HCT116 (cell line): Measurements from ENCODE around the gene ILF2. TPM values are rescaled to one million over a fixed set of nuclear protein-coding genes. Genes with fewer than 3 reads are reported as not detected.

Experiments
- ATAC-seq: fragments of 200-7000 bp; cut with Tn5 transposase; 2 replicates; pipeline ENCODE4 v1.9.1; 2020; ENCODE audit warnings: mild to moderate bottlenecking, moderate library complexity
- BruUV-seq: library from RNA; stranded (reverse); fragments of 400-500 nt; replicated peaks from 2 replicates; lab custom pipeline; 2021; lab: Mats Ljungman, UMichigan
- CTCF ChIA-PET: fragments of 300-600 bp; sonication (Branson Sonifier 250); formaldehyde crosslinking; loops from one replicate; lab custom pipeline; 2021; ENCODE audit warnings: antibody characterized with exemption; lab: Charles Lee
- POLR2A ChIA-PET: fragments of 300-600, 350-600 bp; sonication (Branson Sonifier 250); formaldehyde crosslinking; loops from one replicate; lab custom pipeline; 2021; ENCODE audit warnings: antibody characterized with exemption; lab: Charles Lee
- RAD21 ChIA-PET, 2 experiments: fragments of 300-600 bp; sonication (Branson Sonifier 250); formaldehyde crosslinking; loops; one replicate each; lab custom pipeline; 2023; ENCODE audit warnings: low total read pairs in 2 of 2; ENCODE audit not compliant: uncharacterized antibody in 2 of 2, unreplicated experiment in 2 of 2, low non-redundant PET in 1 of 2; lab: Charles Lee
- DNase-seq: peaks from one replicate; pipeline ENCODE4 v3.0.0-alpha.2; 2010; ENCODE audit warnings: low read depth, low spot score
- H2AFZ ChIP-seq: fragments of 200-600 bp; shearing (Covaris generic), sonication (generic); 2 replicates; pipeline ENCODE4 v1.6.1; 2017; ENCODE audit warnings: low read depth, mixed run types, mixed read lengths, antibody characterized with exemption, low read length; ENCODE audit not compliant: poor library complexity, severe bottlenecking
- H3K27ac ChIP-seq: 2 replicates; pipeline ENCODE4 v1.5.1; 2012; ENCODE audit warnings: low read depth, low read length
- H3K27me3 ChIP-seq: fragments of 200-600 bp; sonication (generic); 2 replicates; pipeline ENCODE4 v1.6.1; 2016; ENCODE audit warnings: mixed run types, low read length, mixed read lengths; ENCODE audit not compliant: insufficient read depth
- H3K36me3 ChIP-seq, 2 experiments: fragments of 200-500 bp in 1 of 2; fragments of 200-600 bp in 1 of 2; sonication (Bioruptor generic) in 1 of 2; sonication (generic) in 1 of 2; 2 replicates each; pipeline versions ENCODE4 v1.5.1 to v1.6.1; 2014 to 2016; ENCODE audit warnings: low read length in 2 of 2, inconsistent platforms in 1 of 2, mixed read lengths in 1 of 2, mixed run types in 1 of 2; ENCODE audit not compliant: insufficient read depth in 2 of 2, control insufficient read depth in 1 of 2
- H3K4me1 ChIP-seq, 2 experiments: fragments of 200-600 bp in 1 of 2; sonication (generic) in 1 of 2; 2 replicates each; pipeline versions ENCODE4 v1.5.1 to v1.6.1; 2012 to 2017; ENCODE audit warnings: low read length in 2 of 2, inconsistent platforms in 1 of 2, mild to moderate bottlenecking in 1 of 2, mixed read lengths in 1 of 2, mixed run types in 1 of 2, moderate library complexity in 1 of 2; ENCODE audit not compliant: insufficient read depth in 2 of 2, control insufficient read depth in 1 of 2
- H3K4me2 ChIP-seq: fragments of 200-600 bp; sonication (generic); 2 replicates; pipeline ENCODE4 v1.6.1; 2017; ENCODE audit warnings: mixed run types, low read length, mixed read lengths
- H3K4me3 ChIP-seq, 2 experiments: fragments of 200-600 bp in 1 of 2; sonication (generic) in 1 of 2; replicated peaks in 1 of 2; 2 replicates each; pipeline ENCODE4 v1.5.1; 2011 to 2016; ENCODE audit warnings: low read length in 2 of 2, control low read depth in 1 of 2, low read depth in 1 of 2, mild to moderate bottlenecking in 1 of 2, mixed read lengths in 1 of 2, mixed run types in 1 of 2
- H3K79me2 ChIP-seq: fragments of 200-600 bp; sonication (generic); 2 replicates; pipeline ENCODE4 v1.6.1; 2017; ENCODE audit warnings: mild to moderate bottlenecking, mixed run types, low read length, moderate library complexity, mixed read lengths; ENCODE audit not compliant: insufficient read depth
- H3K9ac ChIP-seq: fragments of 200-600 bp; sonication (generic); 2 replicates; pipeline ENCODE4 v1.6.1; 2016; ENCODE audit warnings: low read length, mixed read lengths
- H3K9me2 ChIP-seq: fragments of 200-600 bp; sonication (generic), shearing (Covaris generic); 2 replicates; pipeline ENCODE4 v1.6.1; 2017; ENCODE audit warnings: mixed run types, mild to moderate bottlenecking, moderate library complexity; ENCODE audit not compliant: insufficient read depth
- H3K9me3 ChIP-seq, 2 experiments: fragments of 200-500 bp in 1 of 2; fragments of 200-600 bp in 1 of 2; sonication (Bioruptor generic) in 1 of 2; sonication (generic) in 1 of 2; 2 replicates each; pipeline ENCODE4 v1.6.1; 2014 to 2017; ENCODE audit warnings: low read length in 2 of 2, mixed read lengths in 2 of 2, inconsistent platforms in 1 of 2, low read depth in 1 of 2, mild to moderate bottlenecking in 1 of 2, mixed run types in 1 of 2, moderate library complexity in 1 of 2; ENCODE audit not compliant: control insufficient read depth in 1 of 2, insufficient read depth in 1 of 2
- H4K20me1 ChIP-seq: fragments of 200-600 bp; sonication (generic), shearing (Covaris generic); 2 replicates; pipeline ENCODE4 v1.6.1; 2017; ENCODE audit warnings: mixed run types, mild to moderate bottlenecking, moderate library complexity; ENCODE audit not compliant: insufficient read depth
- CBX3 ChIP-seq: IDR thresholded peaks from 2 replicates; pipeline ENCODE4 v1.6.1; 2012; ENCODE audit warnings: low read depth
- CEBPB ChIP-seq: IDR thresholded peaks from 2 replicates; pipeline ENCODE4 v1.6.1; 2012; ENCODE audit warnings: low read depth
- CTCF ChIP-seq, 3 experiments: fragments of 200-600 bp in 1 of 3; sonication (generic) in 1 of 3; IDR thresholded peaks in 2 of 3; conservative IDR thresholded peaks in 1 of 3; 2 replicates each; pipeline ENCODE4 v1.5.1; 2012 to 2017; ENCODE audit warnings: low read depth in 2 of 3, low read length in 2 of 3, antibody characterized with exemption in 1 of 3, borderline replicate concordance in 1 of 3, control low read depth in 1 of 3, mild to moderate bottlenecking in 1 of 3, mixed read lengths in 1 of 3, mixed run types in 1 of 3, moderate library complexity in 1 of 3; ENCODE audit not compliant: insufficient read depth in 1 of 3
- EGR1 ChIP-seq: IDR thresholded peaks from 2 replicates; pipeline ENCODE4 v1.6.1; 2012; ENCODE audit warnings: low read depth
- ELF1 ChIP-seq: IDR thresholded peaks from 2 replicates; pipeline ENCODE4 v1.6.1; 2012; ENCODE audit warnings: low read depth, borderline replicate concordance
- EZH2 ChIP-seq: fragments of 200-600 bp; sonication (generic); IDR thresholded peaks from 2 replicates; pipeline ENCODE4 v1.6.1; 2017; ENCODE audit warnings: antibody characterized with exemption, mixed run types
- EZH2phosphoT487 ChIP-seq: fragments of 200-600 bp; IDR thresholded peaks from 2 replicates; pipeline ENCODE4 v1.6.1; 2018; ENCODE audit warnings: antibody characterized with exemption, borderline replicate concordance
- FOSL1 ChIP-seq: IDR thresholded peaks from 2 replicates; pipeline ENCODE4 v1.6.1; 2012; ENCODE audit warnings: low read depth
- JUND ChIP-seq: IDR thresholded peaks from 2 replicates; pipeline ENCODE4 v1.6.1; 2012
- POLR2A ChIP-seq: IDR thresholded peaks from 2 replicates; pipeline ENCODE4 v1.7.0; 2011; ENCODE audit warnings: borderline replicate concordance; ENCODE audit not compliant: insufficient read depth, insufficient read length; ENCODE audit errors: extremely low read depth
- POLR2AphosphoS5 ChIP-seq: IDR thresholded peaks from 2 replicates; pipeline ENCODE4 v1.6.1; 2011; ENCODE audit warnings: mild to moderate bottlenecking, low read depth, low read length, moderate library complexity
- RAD21 ChIP-seq: IDR thresholded peaks from 2 replicates; pipeline ENCODE4 v1.6.1; 2012; ENCODE audit warnings: low read depth, mild to moderate bottlenecking
- REST ChIP-seq: IDR thresholded peaks from 2 replicates; pipeline ENCODE4 v1.6.1; 2012; ENCODE audit warnings: low read depth
- SIN3A ChIP-seq: IDR thresholded peaks from 2 replicates; pipeline ENCODE4 v1.6.1; 2012; ENCODE audit warnings: low read depth
- SP1 ChIP-seq: IDR thresholded peaks from 2 replicates; pipeline ENCODE4 v1.6.1; 2012; ENCODE audit warnings: low read depth
- SRF ChIP-seq: IDR thresholded peaks from 2 replicates; pipeline ENCODE4 v1.6.1; 2012; ENCODE audit warnings: low read depth
- TCF7L2 ChIP-seq: IDR thresholded peaks from 2 replicates; pipeline ENCODE4 v1.7.0; 2011; ENCODE audit warnings: borderline replicate concordance, inconsistent platforms; ENCODE audit not compliant: insufficient read depth, insufficient read length; ENCODE audit errors: extremely low read depth
- ZBTB33 ChIP-seq: IDR thresholded peaks from 2 replicates; pipeline ENCODE4 v1.6.1; 2011; ENCODE audit warnings: mild to moderate bottlenecking, low read length, moderate library complexity; ENCODE audit not compliant: insufficient replicate concordance; ENCODE audit errors: extremely low read depth
- ZFX ChIP-seq: fragments of 450-650 bp; IDR thresholded peaks from 2 replicates; pipeline ENCODE4 v1.6.1; 2017
- ZNF274 ChIP-seq: fragments of 200-500 bp; sonication (Bioruptor generic); IDR thresholded peaks from 2 replicates; pipeline ENCODE4 v1.6.1; 2014; ENCODE audit warnings: mild to moderate bottlenecking, low read depth, low read length, inconsistent platforms
- intact Hi-C: fragments of 100-400 bp; cut with micrococcal nuclease; formaldehyde crosslinking; loops from 2 replicates; pipeline ENCODE4 v1.10.0; 2022
- total RNA-seq: library from RNA; stranded (reverse); gene quantifications from one replicate; pipeline ENCODE4 v1.2.1, GENCODE V29; 2021; ENCODE audit not compliant: unreplicated experiment

ILF2 gene
- total RNA-seq, 1 experiment from 2014 or later = 335 TPM

DNA sequence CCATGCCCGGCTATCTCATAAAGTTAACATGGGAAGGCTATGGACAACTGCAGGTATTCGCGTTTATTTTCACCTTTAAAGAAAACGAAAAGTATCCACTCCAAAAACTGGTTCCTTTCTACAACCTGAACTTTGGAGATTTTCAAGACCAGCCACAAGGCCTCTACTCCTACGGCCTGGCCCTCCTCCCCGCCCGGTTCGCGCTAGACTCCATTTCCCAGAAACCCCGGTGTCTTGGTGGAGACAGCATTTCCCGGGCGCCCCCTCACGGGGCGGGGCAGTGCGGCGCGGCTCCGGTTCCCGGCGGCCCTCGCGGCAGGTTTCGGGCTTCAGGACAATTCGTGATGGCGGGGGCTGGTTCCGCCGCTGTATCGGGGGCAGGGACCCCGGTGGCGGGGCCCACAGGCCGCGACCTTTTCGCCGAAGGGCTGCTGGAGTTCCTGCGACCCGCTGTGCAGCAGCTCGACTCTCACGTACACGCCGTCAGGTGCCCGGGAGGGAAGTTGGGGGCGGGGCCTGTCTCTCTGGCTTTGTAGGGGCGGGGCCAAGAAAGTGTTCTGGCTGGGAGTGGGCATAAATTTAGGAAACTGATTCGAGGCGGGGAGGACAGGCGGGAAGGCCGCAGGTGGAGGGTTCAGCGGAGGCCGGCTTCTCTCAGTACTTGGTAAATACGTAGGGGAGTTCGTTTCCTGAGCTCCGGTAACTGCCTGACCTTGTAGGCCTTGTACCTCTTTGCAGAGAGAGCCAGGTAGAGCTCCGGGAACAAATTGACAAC, 12.2 kb downstream of the ILF2 start, which contains the start of gene SNAPIN:
SNAPIN (plus strand) TSS at position 304 of the 775 bp plus-strand sequence; CDS start at position 345, 41 bp downstream.
- no peaks in the 10 kb centered on the region; the same call in 1 of the 2 replicates for H4K20me1 ChIP-seq
- no peaks in the 10 kb centered on the region for H3K9me3 ChIP-seq
- peaks cover 10 to 22% of the 10 kb centered on the region in 2 experiments; a peak in 3 of 4 replicates for H3K4me1 ChIP-seq
- H3K9ac ChIP-seq = peak within 1 kb of the TSS; percentile 67
- ChIA-PET POLR2A (interaction anchor here (0.9 to 1.7 kb wide), 5 partner anchors 10 to 117 kb away, joined by 3 to 8 read pairs (median 3); partner anchors contain the start of genes CHTOP and SLC27A3), RAD21 (no interaction called here), CTCF (interaction anchor here (1.6 kb wide), 1 partner anchor 86 kb away, joined by 5 read pairs; no protein-coding TSS in a partner anchor)
- intact Hi-C loops = no loop called here
- TSS peak; percentile 72 for BruUV-seq
- DNase-seq (peak; percentile 69), ATAC-seq (peak; percentile 95)
- H3K36me3 ChIP-seq = peaks cover 22 to 27% of the 10 kb centered on the region in 2 experiments; a peak in 3 of 4 replicates
- H3K79me2 ChIP-seq = peaks cover 12% of the 10 kb centered on the region
- peak within 1 kb of the TSS; percentile 80 for H3K27ac ChIP-seq
- H3K27me3 ChIP-seq = no peaks in the 10 kb centered on the region
- H2AFZ ChIP-seq = no peak within 1 kb of the TSS
- H3K4me2 ChIP-seq = peak within 1 kb of the TSS; percentile 79
- peak within 1 kb of the TSS; percentile 73 to 88 for H3K4me3 ChIP-seq
- no peaks in the 10 kb centered on the region for H3K9me2 ChIP-seq
- TF ChIP-seq EZH2 = no peak
- peak; percentile 68 for TF ChIP-seq POLR2AphosphoS5
- TF ChIP-seq CTCF (IDR thresholded peaks at IDR 0.05 in 2 of 3, conservative IDR thresholded peaks at IDR 0.05 in 1 of 3; ENCODE audit: borderline replicate concordance in 1 of 3, insufficient read depth in 1 of 3, low read depth in 2 of 3, low read length in 2 of 3) = no peak
- TF ChIP-seq TCF7L2 = no peak
- peak; percentile 95 for TF ChIP-seq EGR1
- TF ChIP-seq POLR2A = peak; percentile 38
- no peak for TF ChIP-seq SIN3A
- no peak for TF ChIP-seq ZBTB33
- TF ChIP-seq RAD21 = no peak
- TF ChIP-seq FOSL1 = no peak
- TF ChIP-seq EZH2phosphoT487 = no peak
- TF ChIP-seq ELF1 = peak; percentile 54; the same call in 1 of the 2 replicates
- TF ChIP-seq CEBPB = no peak
- peak; percentile 48; the same call in 1 of the 2 replicates for TF ChIP-seq SP1
- TF ChIP-seq SRF = 0 out of 2 replicates have a peak, but pooled peaks have one; percentile 19
- no peak for TF ChIP-seq CBX3
- no peak for TF ChIP-seq JUND
- no peak for TF ChIP-seq ZNF274
- peak; percentile 81 for TF ChIP-seq ZFX
- no peak for TF ChIP-seq REST
